Measurements from ENCODE around the gene RRBP1.

The RRBP1 gene

DNA sequence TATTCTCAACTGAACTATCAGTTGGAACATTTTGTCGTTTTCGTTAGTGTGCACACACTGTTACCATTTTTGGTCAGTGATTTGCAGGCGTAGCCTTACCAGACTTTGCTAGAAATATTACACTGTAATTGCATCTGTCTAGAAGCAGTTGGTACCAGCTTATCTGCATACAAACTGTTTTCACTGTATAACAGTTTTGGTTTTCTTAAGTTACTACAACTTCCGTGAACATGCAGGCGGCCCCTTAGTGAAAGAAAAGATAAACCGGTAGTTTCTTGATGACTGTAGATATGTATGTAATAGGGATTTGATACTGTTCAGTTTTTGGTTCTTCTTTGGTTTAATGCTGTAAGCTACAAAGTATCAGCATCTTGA, 110.9 kb downstream of the RRBP1 start:
- no peak for DNase-seq (ENCODE audit: low read depth)

- DNase-seq (ENCODE audit: low read depth) = no peak
Measured at GRCh38 chr20:17570347-17571152, 111.5 kb downstream of the RRBP1 start.

- DNase-seq (ENCODE audit: low read depth) = peak; percentile 83
Measured at GRCh38 chr20:17569616-17570346, 112.3 kb downstream of the RRBP1 start, which contains the start of gene DSTN. Gene DSTN (plus strand): TSS chr20:17570075. CDS start chr20:17570209, 134 bp downstream.

GRCh38 chr20:17568972-17569521, 113.0 kb downstream of the RRBP1 start:
- no peak for DNase-seq (ENCODE audit: low read depth)

- no peak for DNase-seq (ENCODE audit: low read depth)
Measured at GRCh38 chr20:17568045-17568788, 113.8 kb downstream of the RRBP1 start.

DNA sequence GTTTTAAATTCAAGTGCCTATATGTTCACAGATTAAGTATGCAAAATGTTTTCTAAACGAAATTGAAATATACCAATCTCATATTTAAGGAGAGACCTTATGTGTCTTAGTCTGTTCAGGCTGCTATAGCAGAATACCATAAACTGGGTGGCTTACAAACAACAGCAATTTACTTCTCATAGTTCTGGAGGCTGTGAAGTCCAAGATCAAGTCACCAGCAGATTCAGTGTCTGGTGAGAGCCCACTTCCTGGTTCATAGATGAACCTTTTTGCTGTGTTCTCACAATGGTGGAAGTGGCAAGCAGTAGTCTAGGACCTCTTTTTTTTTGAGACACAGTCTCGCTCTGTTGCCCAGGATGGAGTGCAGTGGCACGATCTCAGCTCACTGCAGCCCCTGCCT, 115.7 kb downstream of the RRBP1 start:
- DNase-seq (ENCODE audit: low read depth) = no peak

- no peak for DNase-seq (ENCODE audit: low read depth)
Measured at GRCh38 chr20:17565169-17565845, 116.7 kb downstream of the RRBP1 start.
